ENCODE measurements around the gene PIN1.
"Not testable (repeated sequence)": the region's sequence is repeated elsewhere in the genome, so short reads cannot be mapped to it uniquely, and the experiment has no call there.

Gene PIN1

GRCh38 chr19:9818734-9819595 is 16.2 kb upstream of the PIN1 start, which contains the start of gene FBXL12:
FBXL12 (minus strand) TSS chr19:9819079; CDS start chr19:9818813, 266 bp downstream.
- peak; percentile 99 for DNase-seq

- no peak for DNase-seq
Observed at GRCh38 chr19:9819596-9819909, 15.6 kb upstream of the PIN1 start.

- not testable (repeated sequence) for DNase-seq
Observed at GRCh38 chr19:9820034-9820433, 15.1 kb upstream of the PIN1 start.

GRCh38 chr19:9823816-9824215 is 11.3 kb upstream of the PIN1 start:
- DNase-seq: no peak

GRCh38 chr19:9827289-9828238 is 7.6 kb upstream of the PIN1 start, which contains the start of gene UBL5:
UBL5 (plus strand) TSS chr19:9827918; CDS start chr19:9828338, 420 bp downstream.
- peak; percentile 96 for DNase-seq

GRCh38 chr19:9828551-9829063 is 6.5 kb upstream of the PIN1 start:
- DNase-seq: no peak

- no peak for DNase-seq
Observed at GRCh38 chr19:9834307-9834725, 802 bp upstream of the PIN1 start.

GRCh38 chr19:9835507-9835949 is 410 bp downstream of the PIN1 start:
- DNase-seq: no peak

- peak; percentile 6 for DNase-seq
Observed at GRCh38 chr19:9836021-9836420, 903 bp downstream of the PIN1 start.

- DNase-seq: no peak
Observed at GRCh38 chr19:9838324-9838723, 3.2 kb downstream of the PIN1 start.

- DNase-seq: peak; percentile 46
Observed at GRCh38 chr19:9839415-9839814, 4.3 kb downstream of the PIN1 start.

GRCh38 chr19:9842834-9843625 is 7.9 kb downstream of the PIN1 start:
- no peak for DNase-seq

- DNase-seq: not testable (repeated sequence)
Observed at GRCh38 chr19:9843626-9844273, 8.6 kb downstream of the PIN1 start.

GRCh38 chr19:9847087-9847671 is 12.1 kb downstream of the PIN1 start:
- peak; percentile 62 for DNase-seq

GRCh38 chr19:9848060-9848459 is 12.9 kb downstream of the PIN1 start:
- peak; percentile 56 for DNase-seq

GRCh38 chr19:9848762-9849161 is 13.6 kb downstream of the PIN1 start:
- DNase-seq: peak; percentile 89

GRCh38 chr19:9849791-9850190 is 14.7 kb downstream of the PIN1 start:
- DNase-seq: peak; percentile 67

GRCh38 chr19:9850235-9850959 is 15.3 kb downstream of the PIN1 start:
- peak; percentile 98 for DNase-seq

GRCh38 chr19:9854282-9854846 is 19.2 kb downstream of the PIN1 start:
- no peak for DNase-seq

GRCh38 chr19:9856609-9857008 is 21.5 kb downstream of the PIN1 start:
- no peak for DNase-seq
